Naive thymus-derived CD8-positive, alpha-beta T cell (primary cell): ENCODE data around the gene CENPVL1. TPM values are rescaled to one million over a fixed set of nuclear protein-coding genes. Genes with fewer than 3 reads are reported as not detected.
A peak's percentile ranks its signal among the peaks of the same experiment; 100 is the strongest.

ENCODE experiments used
- ATAC-seq, 2 donors: fragments of 150-1000 bp; cut with Tn5 transposase in 1 of 2; sonication (Bioruptor Pico), chemical (Tn5 transposase) in 1 of 2; 1 replicate in 1 of 2; 2 replicates in 1 of 2; pipeline ENCODE4 v1.10.0; 2021; ENCODE audit warnings: mild to moderate bottlenecking in 2 of 2, moderate library complexity in 2 of 2
- POLR2A ChIA-PET: fragments of 350-600 bp; sonication (Branson Sonifier 250); formaldehyde crosslinking; loops from one replicate; lab custom pipeline; 2021; ENCODE audit warnings: antibody characterized with exemption; lab: Charles Lee
- DNase-seq, 10 donors: peaks; one replicate each; pipeline versions ENCODE4 v3.0.0 to v3.0.0-alpha.2; 2020 to 2022
- H3K27ac Mint-ChIP-seq, 10 donors: one replicate each; pipeline ENCODE4 v1.8.0; 2020 to 2022; ENCODE audit warnings: mild to moderate bottlenecking in 10 of 10, mixed read lengths in 10 of 10, moderate library complexity in 4 of 10, inconsistent platforms in 1 of 10
- H3K27me3 Mint-ChIP-seq, 5 donors: one replicate each; pipeline ENCODE4 v1.8.0; 2021 to 2022; ENCODE audit warnings: mixed read lengths in 5 of 5
- H3K36me3 Mint-ChIP-seq, 3 donors: one replicate each; pipeline ENCODE4 v1.8.0; 2020 to 2022; ENCODE audit warnings: mixed read lengths in 3 of 3, mild to moderate bottlenecking in 2 of 3, inconsistent platforms in 1 of 3
- H3K4me1 Mint-ChIP-seq, 4 donors: one replicate each; pipeline ENCODE4 v1.8.0; 2021 to 2022; ENCODE audit warnings: mixed read lengths in 4 of 4
- H3K4me3 Mint-ChIP-seq, 10 donors: one replicate each; pipeline ENCODE4 v1.8.0; 2020 to 2022; ENCODE audit warnings: mild to moderate bottlenecking in 10 of 10, mixed read lengths in 10 of 10, moderate library complexity in 6 of 10, inconsistent platforms in 1 of 10
- H3K9me3 Mint-ChIP-seq, 9 donors: one replicate each; pipeline ENCODE4 v1.8.0; 2020 to 2022; ENCODE audit warnings: mixed read lengths in 9 of 9, mild to moderate bottlenecking in 3 of 9, inconsistent platforms in 1 of 9, moderate library complexity in 1 of 9
- polyA plus RNA-seq, 3 donors: library from polyadenylated mRNA; unstranded; fragments of 300-500 nt; fragmentation: Illumina TruSeq; gene quantifications; one replicate each; pipeline ENCODE4 v1.2.3, GENCODE V29; 2021
- total RNA-seq, 8 experiments: library from RNA in 2 of 8; stranded (reverse) in 2 of 8; gene quantifications; one replicate each; pipeline ENCODE4 v1.2.3 and lab custom pipeline; 2021 to 2026

The CENPVL1 gene
- total and polyA plus RNA-seq, 5 experiments from 2014 or later, result not detected

GRCh38 chrX:51743179-51743957 is 33.1 kb downstream of the CENPVL1 start, which contains the start of gene GSPT2:
TSS of gene GSPT2 (plus strand) at chrX:51743442. CDS start at chrX:51743627, 185 bp downstream.
- no peaks in the 10 kb centered on the region for H3K27me3 Mint-ChIP-seq
- DNase-seq, result peak; percentile 14 to 72 (median 40)
- peaks cover 0 to 48% (median 8%) of the 10 kb centered on the region in 9 donors for H3K9me3 Mint-ChIP-seq
- POLR2A ChIA-PET, result interaction anchor here (1.0 to 1.9 kb wide), 3 partner anchors 60 to 518 kb away, joined by 3 to 7 read pairs (median 4); no protein-coding TSS in a partner anchor
- H3K36me3 Mint-ChIP-seq, result peaks cover 20 to 27% (median 25%) of the 10 kb centered on the region in 3 donors
- peak within 1 kb of the TSS; percentile 69 to 94 (median 88) for H3K27ac Mint-ChIP-seq
- peaks cover 4 to 18% (median 13%) of the 10 kb centered on the region in 4 donors for H3K4me1 Mint-ChIP-seq
- ATAC-seq, result peak; percentile 93 to 94
- peak within 1 kb of the TSS; percentile 84 to 93 (median 89) for H3K4me3 Mint-ChIP-seq

GRCh38 chrX:51747671-51748070 is 37.4 kb downstream of the CENPVL1 start:
- H3K36me3 Mint-ChIP-seq, result peaks cover 20 to 32% (median 25%) of the 10 kb centered on the region in 3 donors
- ATAC-seq (no peak), DNase-seq (no peak)
- no peak overlapping the region for H3K4me3 Mint-ChIP-seq
- peaks cover 0 to 84% (median 8%) of the 10 kb centered on the region in 9 donors for H3K9me3 Mint-ChIP-seq
- POLR2A ChIA-PET, result no interaction called here
- no peak overlapping the region for H3K27ac Mint-ChIP-seq
- H3K27me3 Mint-ChIP-seq, result no peaks in the 10 kb centered on the region
- H3K4me1 Mint-ChIP-seq, result peaks cover 4 to 17% (median 13%) of the 10 kb centered on the region in 4 donors

- no peaks in the 10 kb centered on the region for H3K9me3 Mint-ChIP-seq
- ATAC-seq, result no peak
- no peak for DNase-seq
- no peak overlapping the region for H3K4me3 Mint-ChIP-seq
- POLR2A ChIA-PET, result no interaction called here
- H3K4me1 Mint-ChIP-seq, result no peaks in the 10 kb centered on the region
- H3K36me3 Mint-ChIP-seq, result no peaks in the 10 kb centered on the region
- H3K27ac Mint-ChIP-seq, result no peak overlapping the region
- H3K27me3 Mint-ChIP-seq, result peaks cover 0 to 11% (median 2%) of the 10 kb centered on the region in 5 donors
Observed at GRCh38 chrX:51759055-51759839, 48.9 kb downstream of the CENPVL1 start.

GRCh38 chrX:51760657-51761056 is 50.3 kb downstream of the CENPVL1 start:
- ATAC-seq (no peak), DNase-seq (no peak)
- Mint-ChIP-seq H3K4me3 (no peak overlapping the region), H3K4me1 (no peaks in the 10 kb centered on the region), H3K36me3 (no peaks in the 10 kb centered on the region), H3K27ac (no peak overlapping the region), H3K9me3 (no peaks in the 10 kb centered on the region), H3K27me3 (peaks cover 0 to 5% (median 2%) of the 10 kb centered on the region in 5 donors)
- POLR2A ChIA-PET, result no interaction called here

Other genes with a start within 250 kb of the CENPVL1 start
- gene NUDT11, start 213.9 kb upstream of the CENPVL1 start, total RNA-seq, result 1 to 10 TPM; 2.0 to 2.2 TPM
- 1 to 10 TPM; 1.5 to 4.1 (median 2.4) TPM for gene NUDT11, start 213.9 kb upstream of the CENPVL1 start, polyA plus RNA-seq
- gene CENPVL3, start 91.6 kb upstream of the CENPVL1 start, total RNA-seq, result not detected
- gene CENPVL3, start 91.6 kb upstream of the CENPVL1 start, polyA plus RNA-seq, result not detected
- gene CENPVL2, start 27.7 kb upstream of the CENPVL1 start, total RNA-seq, result not detected
- gene CENPVL2, start 27.7 kb upstream of the CENPVL1 start, polyA plus RNA-seq, result not detected
- 10 to 100 TPM; 15.9 to 16.4 TPM for gene GSPT2, start 32.9 kb downstream of the CENPVL1 start, total RNA-seq
- gene GSPT2, start 32.9 kb downstream of the CENPVL1 start, polyA plus RNA-seq, result 10 to 100 TPM in 1 of 3 donors, 1 to 10 TPM in 2; 9.3 to 10.1 (median 9.7) TPM
- gene MAGED1, start 183.1 kb downstream of the CENPVL1 start, total RNA-seq, result 10 to 100 TPM; 38.6 to 40.5 TPM
- 10 to 100 TPM; 48.7 to 81.9 (median 49.9) TPM for gene MAGED1, start 183.1 kb downstream of the CENPVL1 start, polyA plus RNA-seq